Activated CD4-positive, alpha-beta memory T cell treated with anti-CD3 and anti-CD28 coated beads for 36 hours (primary cell): ENCODE results near the gene NEK3. TPM values are rescaled to one million over a fixed set of nuclear protein-coding genes. Genes with fewer than 3 reads are reported as not detected.
"Not testable (repeated sequence)": the region's sequence is repeated elsewhere in the genome, so short reads cannot be mapped to it uniquely, and the experiment has no call there.

Experiments
- CTCF ChIA-PET: fragments of 350-600 bp; sonication (Branson Sonifier 250); formaldehyde crosslinking; loops from one replicate; lab custom pipeline; 2021; ENCODE audit warnings: antibody characterized with exemption, inconsistent platforms; lab: Charles Lee
- POLR2A ChIA-PET: fragments of 350-600 bp; sonication (Branson Sonifier 250); formaldehyde crosslinking; loops from one replicate; lab custom pipeline; 2021; ENCODE audit warnings: antibody characterized with exemption; lab: Charles Lee
- DNase-seq: peaks from one replicate; pipeline ENCODE4 v3.0.0-alpha.2; 2020
- H3K27ac Mint-ChIP-seq: one replicate; pipeline ENCODE4 v1.8.0; 2021; ENCODE audit warnings: mixed read lengths
- H3K27me3 Mint-ChIP-seq: one replicate; pipeline ENCODE4 v1.8.0; 2021; ENCODE audit warnings: mixed read lengths
- H3K36me3 Mint-ChIP-seq: one replicate; pipeline ENCODE4 v1.8.0; 2021; ENCODE audit warnings: mixed read lengths
- H3K4me1 Mint-ChIP-seq: one replicate; pipeline ENCODE4 v1.8.0; 2021; ENCODE audit warnings: low read depth, mixed read lengths
- H3K4me3 Mint-ChIP-seq: one replicate; pipeline ENCODE4 v1.8.0; 2021; ENCODE audit warnings: mild to moderate bottlenecking, mixed read lengths
- H3K9me3 Mint-ChIP-seq: one replicate; pipeline ENCODE4 v1.8.0; 2021; ENCODE audit warnings: mixed read lengths
- intact Hi-C: fragments of 100-400 bp; cut with micrococcal nuclease; formaldehyde crosslinking; loops from one replicate; pipeline ENCODE4 v1.15.1; 2023
- total RNA-seq, 2 experiments: library from RNA; stranded (reverse); gene quantifications; one replicate each; pipeline ENCODE4 v1.2.3, GENCODE V29; 2021

Gene NEK3
- total RNA-seq, 2 experiments from 2014 or later = 11.0 to 12.9 TPM

- no peaks in the 10 kb centered on the region for H3K9me3 Mint-ChIP-seq
- no peak overlapping the region for H3K4me3 Mint-ChIP-seq
- ChIA-PET CTCF (no interaction called here), POLR2A (no interaction called here)
- peaks cover 2% of the 10 kb centered on the region for H3K27me3 Mint-ChIP-seq
- no peaks in the 10 kb centered on the region for H3K36me3 Mint-ChIP-seq
- H3K4me1 Mint-ChIP-seq = no peaks in the 10 kb centered on the region
- DNase-seq = no peak
- intact Hi-C loops = no loop called here
- H3K27ac Mint-ChIP-seq = no peak overlapping the region
Measured at GRCh38 chr13:52104624-52105023, 54.8 kb downstream of the NEK3 start.

GRCh38 chr13:52103386-52103785 lies 56.0 kb downstream of the NEK3 start:
- intact Hi-C loops = no loop called here
- CTCF ChIA-PET = interaction anchor here (1.6 kb wide), 1 partner anchor 24 kb away, joined by 3 read pairs; no protein-coding TSS in a partner anchor

GRCh38 chr13:52102423-52102822 lies 57.0 kb downstream of the NEK3 start:
- H3K4me3 Mint-ChIP-seq, H3K9me3 Mint-ChIP-seq, H3K4me1 Mint-ChIP-seq, H3K27me3 Mint-ChIP-seq, intact Hi-C loops, H3K27ac Mint-ChIP-seq, POLR2A ChIA-PET, H3K36me3 Mint-ChIP-seq, CTCF ChIA-PET, DNase-seq: not testable (repeated sequence)

More at GRCh38 chr13:52103386-52103785, 56.0 kb downstream of the NEK3 start:
- Mint-ChIP-seq H3K27ac (no peak overlapping the region), H3K27me3 (no peaks in the 10 kb centered on the region), H3K36me3 (no peaks in the 10 kb centered on the region), H3K9me3 (no peaks in the 10 kb centered on the region), H3K4me3 (no peak overlapping the region), H3K4me1 (no peaks in the 10 kb centered on the region)
- POLR2A ChIA-PET = no interaction called here
- DNase-seq = no peak

GRCh38 chr13:52097197-52097596 lies 62.2 kb downstream of the NEK3 start:
- Mint-ChIP-seq H3K9me3 (no peaks in the 10 kb centered on the region), H3K36me3 (no peaks in the 10 kb centered on the region), H3K4me1 (no peaks in the 10 kb centered on the region), H3K27ac (no peak overlapping the region), H3K27me3 (no peaks in the 10 kb centered on the region), H3K4me3 (no peak overlapping the region)
- ChIA-PET POLR2A (no interaction called here), CTCF (interaction anchor here (0.9 kb wide), 1 partner anchor 23 kb away, joined by 3 read pairs; no protein-coding TSS in a partner anchor)
- DNase-seq = no peak
- intact Hi-C loops = no loop called here

GRCh38 chr13:52096748-52097147 lies 62.6 kb downstream of the NEK3 start:
- CTCF ChIA-PET = interaction anchor here (0.9 kb wide), 1 partner anchor 23 kb away, joined by 3 read pairs; no protein-coding TSS in a partner anchor
- Mint-ChIP-seq H3K4me3 (no peak overlapping the region), H3K27me3 (no peaks in the 10 kb centered on the region), H3K36me3 (no peaks in the 10 kb centered on the region), H3K4me1 (no peaks in the 10 kb centered on the region), H3K27ac (no peak overlapping the region), H3K9me3 (no peaks in the 10 kb centered on the region)
- no peak for DNase-seq
- POLR2A ChIA-PET = no interaction called here
- intact Hi-C loops = no loop called here

GRCh38 chr13:52096062-52096461 lies 63.3 kb downstream of the NEK3 start:
- Mint-ChIP-seq H3K4me3 (no peak overlapping the region), H3K27me3 (no peaks in the 10 kb centered on the region), H3K27ac (no peak overlapping the region), H3K36me3 (no peaks in the 10 kb centered on the region), H3K9me3 (no peaks in the 10 kb centered on the region), H3K4me1 (no peaks in the 10 kb centered on the region)
- intact Hi-C loops = no loop called here
- POLR2A ChIA-PET = no interaction called here
- CTCF ChIA-PET = no interaction called here
- no peak for DNase-seq

GRCh38 chr13:52092087-52092486 lies 67.3 kb downstream of the NEK3 start:
- CTCF ChIA-PET = no interaction called here
- no peak for DNase-seq
- Mint-ChIP-seq H3K36me3 (no peaks in the 10 kb centered on the region), H3K27ac (no peak overlapping the region), H3K27me3 (no peaks in the 10 kb centered on the region), H3K9me3 (no peaks in the 10 kb centered on the region), H3K4me3 (no peak overlapping the region), H3K4me1 (no peaks in the 10 kb centered on the region)
- POLR2A ChIA-PET = no interaction called here
- intact Hi-C loops = no loop called here

GRCh38 chr13:52091473-52091872 lies 67.9 kb downstream of the NEK3 start:
- intact Hi-C loops = no loop called here
- ChIA-PET POLR2A (no interaction called here), CTCF (no interaction called here)
- Mint-ChIP-seq H3K36me3 (no peaks in the 10 kb centered on the region), H3K9me3 (no peaks in the 10 kb centered on the region), H3K4me1 (no peaks in the 10 kb centered on the region), H3K27me3 (no peaks in the 10 kb centered on the region), H3K4me3 (no peak overlapping the region), H3K27ac (no peak overlapping the region)
- no peak for DNase-seq

- intact Hi-C loops = no loop called here
- ChIA-PET CTCF (no interaction called here), POLR2A (no interaction called here)
- DNase-seq = no peak
- H3K4me1 Mint-ChIP-seq = no peaks in the 10 kb centered on the region
- H3K36me3 Mint-ChIP-seq = no peaks in the 10 kb centered on the region
- H3K4me3 Mint-ChIP-seq = no peak overlapping the region
- H3K27ac Mint-ChIP-seq = no peak overlapping the region
- H3K9me3 Mint-ChIP-seq = no peaks in the 10 kb centered on the region
- no peaks in the 10 kb centered on the region for H3K27me3 Mint-ChIP-seq
Measured at GRCh38 chr13:52085421-52085820, 74.0 kb downstream of the NEK3 start.

- H3K4me3 Mint-ChIP-seq, POLR2A ChIA-PET, H3K36me3 Mint-ChIP-seq, intact Hi-C loops, H3K27ac Mint-ChIP-seq, CTCF ChIA-PET, DNase-seq, H3K27me3 Mint-ChIP-seq, H3K9me3 Mint-ChIP-seq, H3K4me1 Mint-ChIP-seq: not testable (repeated sequence)
Measured at GRCh38 chr13:52084981-52085380, 74.4 kb downstream of the NEK3 start.

Other genes with a start within 250 kb of the NEK3 start
- 1 to 10 TPM in 1 of 2 experiments, under 1 TPM in 1; 0.86 to 1.5 TPM for gene ATP7B, start 148.1 kb downstream of the NEK3 start, total RNA-seq
- gene ALG11, start 147.2 kb downstream of the NEK3 start, total RNA-seq = 10 to 100 TPM; 19.0 to 19.5 TPM
- 1 to 10 TPM; 6.2 to 6.6 TPM for gene UTP14C, start 134.9 kb downstream of the NEK3 start, total RNA-seq
- gene NEK5, start 30.5 kb downstream of the NEK3 start, total RNA-seq = under 1 TPM in 1 of 2 experiments, not detected in 1; 0.05 TPM
- gene THSD1, start 246.6 kb upstream of the NEK3 start, total RNA-seq = under 1 TPM; 0.12 to 0.22 TPM